NCI-H748 treated with DMSO at 0.1 percent for 48 hours (cell line): ENCODE data around the gene LEF1.

Source experiments
- DNase-seq: peaks from one replicate; lab custom pipeline; 2025; lab: John Stamatoyannopoulos, UW

LEF1 gene

GRCh38 chr4:108168671-108169523, at the start of gene LEF1:
TSS of gene LEF1 (minus strand) at chr4:108168932. CDS start at chr4:108167767, 1,165 bp downstream.
- DNase-seq = peak; percentile 26

- no peak for DNase-seq
Observed at GRCh38 chr4:108216510-108216909, 47.8 kb upstream of the LEF1 start.

GRCh38 chr4:108215055-108215454, 46.3 kb upstream of the LEF1 start:
- DNase-seq = no peak

- no peak for DNase-seq
Observed at GRCh38 chr4:108213723-108214122, 45.0 kb upstream of the LEF1 start.

GRCh38 chr4:108213308-108213707, 44.6 kb upstream of the LEF1 start:
- DNase-seq = no peak

GRCh38 chr4:108210989-108211835, 42.5 kb upstream of the LEF1 start:
- DNase-seq = peak; percentile 39

GRCh38 chr4:108209489-108209888, 40.8 kb upstream of the LEF1 start:
- DNase-seq = no peak

GRCh38 chr4:108205859-108206258, 37.1 kb upstream of the LEF1 start:
- DNase-seq = no peak

- no peak for DNase-seq
Observed at GRCh38 chr4:108204518-108204917, 35.8 kb upstream of the LEF1 start.

- DNase-seq = no peak
Observed at GRCh38 chr4:108203377-108203776, 34.6 kb upstream of the LEF1 start.

GRCh38 chr4:108201774-108202173, 33.0 kb upstream of the LEF1 start:
- no peak for DNase-seq

- DNase-seq = no peak
Observed at GRCh38 chr4:108199881-108200280, 31.1 kb upstream of the LEF1 start.

- peak; percentile 29 for DNase-seq
Observed at GRCh38 chr4:108193886-108194672, 25.3 kb upstream of the LEF1 start.

- no peak for DNase-seq
Observed at GRCh38 chr4:108192935-108193334, 24.2 kb upstream of the LEF1 start.

- peak; percentile 69 for DNase-seq
Observed at GRCh38 chr4:108192056-108192455, 23.3 kb upstream of the LEF1 start.

GRCh38 chr4:108191269-108191914, 22.7 kb upstream of the LEF1 start:
- no peak for DNase-seq

- no peak for DNase-seq
Observed at GRCh38 chr4:108188770-108189169, 20.0 kb upstream of the LEF1 start.

- no peak for DNase-seq
Observed at GRCh38 chr4:108185252-108185651, 16.5 kb upstream of the LEF1 start.

GRCh38 chr4:108184453-108185049, 15.8 kb upstream of the LEF1 start:
- no peak for DNase-seq

- no peak for DNase-seq
Observed at GRCh38 chr4:108181704-108182103, 13.0 kb upstream of the LEF1 start.

GRCh38 chr4:108180513-108180912, 11.8 kb upstream of the LEF1 start:
- no peak for DNase-seq
